NCI-H146 (cell line): ENCODE measurements around the gene TULP4.
"Not testable (repeated sequence)": the region's sequence is repeated elsewhere in the genome, so short reads cannot be mapped to it uniquely, and the experiment has no call there.

Experiments used
- DNase-seq: peaks from one replicate; lab custom pipeline; 2025; lab: John Stamatoyannopoulos, UW

The TULP4 gene

DNA sequence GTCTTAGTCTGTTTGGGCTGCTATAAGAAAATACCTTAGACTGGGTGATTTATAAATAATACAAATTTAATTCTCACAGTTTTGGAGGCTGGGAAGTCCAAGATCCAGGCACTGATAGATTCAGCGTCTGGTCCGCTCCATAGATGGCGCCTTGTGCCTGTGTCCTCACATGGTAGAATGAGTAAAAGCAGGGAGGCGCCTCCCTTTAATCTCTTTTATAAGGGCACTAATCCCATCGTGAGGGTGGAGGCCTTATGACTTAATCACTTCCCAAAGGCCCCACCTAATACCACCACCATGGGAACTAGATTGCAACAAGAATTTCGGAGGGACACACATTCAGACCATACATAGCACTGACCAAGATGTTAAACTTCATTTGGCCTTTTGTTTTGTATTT lies 156.4 kb downstream of the TULP4 start:
- peak; percentile 66 for DNase-seq

DNA sequence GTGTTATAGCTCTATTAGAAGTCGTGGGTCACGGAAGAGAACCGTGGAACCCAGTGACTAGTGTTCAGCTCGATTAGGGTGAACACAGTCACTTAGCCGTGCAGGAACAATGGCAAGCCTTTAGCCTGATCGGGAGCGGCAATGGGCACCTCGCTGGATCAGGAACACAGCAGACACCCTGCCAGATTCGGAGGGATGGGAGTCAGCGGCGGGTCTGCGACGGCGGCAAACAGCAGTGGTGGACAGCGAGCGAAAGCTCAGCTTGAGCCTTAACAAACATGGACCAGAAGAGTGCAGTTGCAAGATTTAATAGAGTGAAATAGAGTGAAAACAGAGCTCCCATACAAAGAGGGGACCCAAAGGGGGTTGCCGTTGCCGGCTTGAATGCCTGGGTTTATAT lies 157.8 kb downstream of the TULP4 start:
- not testable (repeated sequence) for DNase-seq

DNA sequence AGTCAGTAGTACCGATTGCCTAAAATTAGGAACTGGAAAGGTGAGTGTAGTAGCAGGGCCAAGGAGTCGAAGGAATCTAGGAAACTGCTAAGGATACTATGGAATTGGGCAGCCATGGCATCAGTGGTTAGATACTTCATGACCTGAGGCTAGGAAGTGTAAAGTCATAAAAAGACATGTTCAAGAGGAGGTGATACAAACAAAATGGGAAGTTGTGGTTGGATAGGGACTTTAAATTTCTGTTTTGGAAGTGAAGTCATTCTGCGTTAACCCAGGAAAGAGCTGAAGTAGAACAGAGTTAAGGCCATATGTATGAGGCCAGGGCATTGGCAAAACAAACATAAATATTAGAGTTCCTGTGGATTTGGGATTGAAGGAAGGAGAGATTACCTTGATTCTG lies 159.1 kb downstream of the TULP4 start:
- no peak for DNase-seq

DNA sequence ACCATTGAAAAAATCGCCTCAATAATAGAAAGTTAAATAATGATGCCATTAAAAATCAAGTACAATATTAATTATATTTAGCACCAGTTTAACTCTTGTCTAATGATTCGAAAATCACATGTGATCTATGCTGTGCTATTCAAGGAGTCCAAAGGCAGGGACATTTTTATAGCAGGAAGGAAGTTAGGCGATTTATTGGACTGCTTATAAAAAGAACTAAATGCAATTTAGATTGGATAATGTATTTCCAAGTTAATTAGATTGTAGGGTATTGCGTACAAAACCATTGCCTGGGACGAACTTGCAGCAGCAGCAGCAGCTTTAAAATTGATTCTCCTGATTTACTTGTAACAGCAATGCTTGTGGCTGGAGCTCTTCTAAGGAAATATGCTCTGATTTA lies 160.2 kb downstream of the TULP4 start:
- DNase-seq, result no peak

- DNase-seq, result peak; percentile 89
Measured at GRCh38 chr6:158474961-158475343, 162.7 kb downstream of the TULP4 start.

DNA sequence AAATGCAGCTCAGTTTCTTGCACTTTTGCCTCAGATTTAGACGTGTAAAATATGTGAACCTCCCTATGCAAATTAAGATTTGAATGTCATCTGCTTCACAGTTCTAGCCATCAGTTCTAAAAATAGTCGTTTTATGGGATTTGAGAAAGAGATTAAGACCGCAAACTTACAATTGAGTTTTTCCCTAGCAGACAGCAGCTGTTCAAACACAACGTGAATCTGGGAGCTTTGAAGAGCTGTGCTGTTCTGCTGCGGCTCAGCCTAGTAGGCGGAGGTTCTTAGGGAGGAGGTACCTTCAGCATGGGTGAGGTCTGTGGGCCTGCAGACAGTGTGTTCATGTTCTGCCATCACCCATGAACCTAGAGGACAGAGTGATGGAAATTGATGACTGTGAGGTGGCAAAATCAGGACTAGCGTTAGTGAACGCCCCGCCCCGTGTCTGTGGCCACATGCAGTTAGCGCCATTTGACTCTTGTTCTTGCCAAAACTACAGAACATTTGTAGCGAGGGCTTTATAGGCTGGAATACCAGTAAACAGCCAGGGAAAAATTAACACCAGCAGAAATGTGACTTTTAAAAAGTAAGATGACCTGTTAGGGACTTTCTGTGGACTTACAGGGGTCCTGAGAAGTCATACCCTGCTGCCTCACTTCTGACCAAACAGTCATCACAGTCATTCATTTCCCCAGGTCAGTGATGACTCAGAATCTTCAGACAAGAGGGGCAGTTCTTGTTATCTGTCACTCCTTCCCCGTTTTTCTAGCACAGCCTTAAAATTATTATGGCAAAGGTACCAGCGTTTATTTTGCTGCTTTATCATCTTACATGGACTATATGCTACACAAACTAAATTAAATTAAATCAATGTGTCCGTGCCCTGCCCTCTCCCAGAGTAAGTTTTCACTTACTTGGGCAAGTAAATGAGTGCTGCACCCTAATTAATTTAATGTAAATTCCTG lies 163.4 kb downstream of the TULP4 start:
- DNase-seq, result peak; percentile 99

GRCh38 chr6:158476389-158476788 lies 164.1 kb downstream of the TULP4 start:
- DNase-seq, result peak; percentile 87

DNA sequence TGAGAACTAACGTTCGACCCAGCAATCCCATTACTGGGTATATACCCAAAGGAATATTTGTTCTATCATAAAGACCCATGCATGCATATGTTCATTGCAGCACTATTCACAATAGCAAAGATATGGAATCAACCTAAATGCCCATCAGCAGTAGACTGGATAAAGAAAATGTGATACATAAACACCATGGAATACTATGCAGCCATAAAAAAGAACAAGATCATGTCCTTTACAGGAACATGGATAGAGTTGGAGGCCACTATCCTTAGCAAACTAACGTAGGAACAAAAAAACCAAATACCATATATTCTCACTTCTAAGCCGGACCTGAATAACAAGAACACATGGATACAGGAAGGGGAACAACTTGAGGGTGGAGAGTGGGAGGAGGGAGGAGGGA lies 165.5 kb downstream of the TULP4 start:
- not testable (repeated sequence) for DNase-seq

GRCh38 chr6:158480989-158481388 lies 168.7 kb downstream of the TULP4 start:
- DNase-seq, result no peak

DNA sequence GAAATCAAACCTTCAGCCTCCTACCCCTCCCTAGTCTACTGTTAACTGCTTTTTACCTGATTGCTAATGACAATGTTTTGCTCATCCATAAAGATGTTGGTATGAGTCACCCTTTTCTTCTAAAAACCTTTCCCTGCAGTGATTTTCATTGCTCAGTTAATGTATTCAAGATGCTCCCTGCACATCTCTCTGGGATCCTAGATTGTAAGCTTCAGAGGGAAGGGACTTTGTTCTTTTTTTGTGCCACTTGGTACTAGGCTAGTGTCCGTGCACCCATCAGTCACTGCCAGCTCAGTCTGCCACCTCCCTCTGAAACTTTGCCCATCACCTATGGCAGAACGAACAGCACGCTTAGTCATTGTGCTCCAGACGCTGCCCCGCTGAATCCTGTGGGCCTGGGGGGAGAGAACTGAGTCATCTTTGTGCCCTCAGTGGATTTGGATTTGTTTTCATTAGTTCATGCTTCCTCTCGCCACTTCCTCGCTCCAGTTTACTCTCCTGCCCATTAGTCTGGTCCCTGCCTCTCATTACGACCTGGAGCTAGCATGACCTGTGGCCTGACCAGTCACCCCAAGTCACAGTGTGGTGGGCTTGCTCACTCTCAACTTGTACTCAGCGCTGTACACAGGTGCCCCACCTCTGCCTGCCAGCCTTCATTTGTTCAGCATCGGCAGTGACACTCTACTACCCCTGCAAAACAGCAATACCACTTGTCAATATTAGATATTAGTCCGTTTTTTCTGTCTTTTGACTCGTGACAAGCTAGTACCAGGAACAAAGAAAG lies 169.6 kb downstream of the TULP4 start:
- no peak for DNase-seq

GRCh38 chr6:158485431-158485830 lies 173.2 kb downstream of the TULP4 start:
- no peak for DNase-seq

DNA sequence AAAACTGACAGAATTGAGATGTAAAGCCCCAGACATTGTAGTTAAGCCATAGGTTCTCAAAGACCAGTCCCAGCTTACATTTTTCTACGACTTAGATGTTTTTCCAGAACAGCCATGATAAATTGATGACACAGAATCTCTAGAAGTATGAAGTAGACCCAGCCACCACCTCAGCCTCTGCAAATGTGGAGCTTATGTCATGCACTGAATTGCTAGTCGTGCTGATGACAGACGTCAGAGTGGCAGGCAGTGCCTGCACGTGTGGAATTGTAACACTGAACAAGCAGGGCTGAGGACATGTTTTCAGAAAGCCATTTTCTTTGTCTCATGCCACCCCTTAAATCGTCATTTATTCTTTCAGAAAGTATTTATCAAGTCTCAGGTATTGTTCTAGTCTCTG lies 175.2 kb downstream of the TULP4 start:
- DNase-seq, result no peak

DNA sequence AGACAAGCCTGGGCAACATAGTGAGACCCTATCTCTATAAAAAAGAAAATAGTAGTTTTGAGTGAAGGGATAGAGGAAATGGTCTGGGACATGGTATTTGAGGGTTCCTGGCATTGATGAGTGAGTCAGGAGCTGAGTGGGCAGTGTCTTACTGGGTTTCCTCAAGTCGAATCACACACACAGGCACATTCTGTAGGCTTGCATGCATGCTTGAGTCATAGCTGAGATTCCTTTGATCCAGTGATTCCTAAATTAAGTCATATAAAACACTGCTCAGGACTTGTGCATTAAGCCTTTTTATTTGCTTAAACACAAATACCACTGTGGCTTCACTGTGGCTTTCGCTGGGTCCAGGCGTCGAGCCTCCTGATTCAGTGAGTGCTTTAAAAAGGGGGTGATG lies 175.8 kb downstream of the TULP4 start:
- DNase-seq, result no peak

DNA sequence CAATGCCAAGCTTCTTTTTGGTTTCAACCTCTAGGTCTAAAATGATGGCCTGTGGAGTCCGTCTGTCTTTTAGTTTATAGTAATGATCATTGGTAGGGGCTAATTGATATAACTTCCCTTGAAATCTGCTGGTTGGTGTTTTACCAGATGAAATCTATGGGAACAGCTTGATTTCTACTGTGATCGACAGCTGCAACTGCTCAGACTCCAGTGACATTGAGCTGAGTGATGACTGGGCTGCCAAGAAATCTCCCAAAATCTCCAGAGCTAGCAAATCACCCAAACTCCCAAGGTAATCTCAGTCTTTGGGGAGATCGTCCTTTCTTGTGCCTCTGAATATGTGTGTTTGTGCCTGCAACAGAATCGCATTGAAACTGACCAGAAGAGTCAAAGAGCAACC lies 177.2 kb downstream of the TULP4 start:
- no peak for DNase-seq

DNA sequence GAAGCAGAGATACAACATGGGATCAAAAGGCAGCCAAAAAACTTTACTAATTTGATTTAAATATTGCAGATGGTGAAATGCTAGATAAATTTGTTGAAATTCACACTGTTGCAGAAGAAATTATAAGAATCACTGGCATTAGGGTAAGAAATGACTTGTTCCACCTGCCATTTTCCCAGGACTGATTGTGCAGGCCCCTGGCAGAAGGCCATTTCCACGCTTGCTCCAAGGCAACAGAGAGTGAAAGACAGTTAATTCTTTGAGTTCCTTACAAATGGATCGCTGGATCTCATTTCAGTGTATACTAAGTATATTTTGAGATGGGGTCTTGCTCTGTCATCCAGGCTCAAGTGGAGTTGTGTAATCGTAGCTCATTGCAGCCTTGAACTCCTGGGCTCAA lies 180.6 kb downstream of the TULP4 start:
- DNase-seq, result no peak

GRCh38 chr6:158496700-158497099 lies 184.4 kb downstream of the TULP4 start:
- peak; percentile 50 for DNase-seq

DNA sequence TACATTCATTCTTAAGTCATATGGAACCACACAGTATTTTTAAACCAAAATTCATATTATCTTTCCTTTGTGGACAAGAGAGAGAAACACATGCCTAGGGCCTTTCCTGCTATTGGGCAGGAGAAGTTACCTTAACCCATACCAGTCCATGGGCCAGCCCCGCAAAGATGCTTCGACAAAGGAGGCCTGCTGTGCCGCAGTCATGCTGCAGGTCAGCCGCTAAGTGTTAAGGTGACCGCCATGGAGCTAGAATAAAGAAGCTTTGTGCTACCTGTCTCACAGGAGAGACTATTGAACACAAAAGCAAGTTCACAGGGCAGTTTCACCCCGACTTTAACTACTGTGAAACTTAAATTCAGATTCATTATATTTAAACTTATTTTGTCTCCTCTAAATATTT lies 185.4 kb downstream of the TULP4 start:
- DNase-seq, result peak; percentile 90

GRCh38 chr6:158498362-158498761 lies 186.1 kb downstream of the TULP4 start:
- DNase-seq, result no peak

- DNase-seq, result no peak
Measured at GRCh38 chr6:158499601-158500000, 187.3 kb downstream of the TULP4 start.

DNA sequence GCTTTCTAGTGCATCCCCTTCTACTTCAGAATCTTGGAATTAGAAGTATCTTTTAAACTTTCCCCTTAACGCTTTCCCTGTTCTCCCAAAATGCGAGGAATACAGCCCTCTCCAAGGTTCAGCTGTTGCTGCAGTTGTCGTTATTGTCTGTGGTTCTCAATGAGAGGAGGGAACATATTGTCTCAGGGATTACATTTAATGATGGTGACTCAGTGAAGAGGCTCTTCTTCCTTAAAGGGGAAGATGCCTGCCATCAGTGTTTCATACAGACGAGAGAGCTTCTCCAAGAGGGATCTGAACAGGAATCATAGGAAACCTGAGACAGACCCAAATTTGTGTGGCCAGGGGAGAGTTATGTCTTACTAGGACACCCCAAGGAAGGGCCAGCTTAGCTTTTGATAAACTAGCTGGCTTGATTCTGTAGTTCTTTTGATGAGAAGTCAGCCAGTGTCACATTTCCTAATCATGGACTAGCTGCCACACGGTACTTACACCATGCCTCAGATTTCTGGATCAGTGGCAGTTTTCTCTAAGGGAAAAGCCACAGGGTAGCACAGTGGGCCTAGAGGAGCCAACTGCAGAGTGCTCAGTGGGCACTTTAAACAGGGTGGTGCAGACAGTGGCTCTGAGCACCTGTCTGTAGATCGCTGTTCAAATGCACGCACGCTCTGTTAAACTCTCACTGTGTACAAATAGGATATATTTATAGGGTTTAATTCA lies 187.9 kb downstream of the TULP4 start:
- DNase-seq, result no peak

GRCh38 chr6:158501360-158502262 lies 189.3 kb downstream of the TULP4 start:
- DNase-seq, result no peak
